ENCODE measurements around the gene OR2C1. TPM values are rescaled to one million over a fixed set of nuclear protein-coding genes. Genes with fewer than 3 reads are reported as not detected.

OR2C1 gene
- total RNA-seq, 1 donor from 2014 or later: not detected

GRCh38 chr16:3348547-3349167 is 7.0 kb upstream of the OR2C1 start:
- no peaks in the 10 kb centered on the region for H3K4me1 ChIP-seq (ENCODE audit: control insufficient read depth in 3 of 3, insufficient read depth in 3 of 3, low read length in 3 of 3)
- no peaks in the 10 kb centered on the region for H3K9me3 ChIP-seq (ENCODE audit: control insufficient read depth in 3 of 3, low read length in 3 of 3)
- no peak overlapping the region for H3K4me3 ChIP-seq (ENCODE audit: low read length in 3 of 3)
- H3K36me3 ChIP-seq (ENCODE audit: control insufficient read depth in 3 of 3, insufficient read depth in 3 of 3, low read length in 3 of 3): no peaks in the 10 kb centered on the region
- H3K27me3 ChIP-seq (ENCODE audit: control insufficient read depth in 3 of 3, insufficient read depth in 3 of 3, low read length in 3 of 3): no peaks in the 10 kb centered on the region
- no peak overlapping the region for H3K27ac ChIP-seq (ENCODE audit: low read depth, low read length)
- no peak overlapping the region for H3K9ac ChIP-seq (ENCODE audit: low read depth in 1 of 3, low read length in 3 of 3)

DNA sequence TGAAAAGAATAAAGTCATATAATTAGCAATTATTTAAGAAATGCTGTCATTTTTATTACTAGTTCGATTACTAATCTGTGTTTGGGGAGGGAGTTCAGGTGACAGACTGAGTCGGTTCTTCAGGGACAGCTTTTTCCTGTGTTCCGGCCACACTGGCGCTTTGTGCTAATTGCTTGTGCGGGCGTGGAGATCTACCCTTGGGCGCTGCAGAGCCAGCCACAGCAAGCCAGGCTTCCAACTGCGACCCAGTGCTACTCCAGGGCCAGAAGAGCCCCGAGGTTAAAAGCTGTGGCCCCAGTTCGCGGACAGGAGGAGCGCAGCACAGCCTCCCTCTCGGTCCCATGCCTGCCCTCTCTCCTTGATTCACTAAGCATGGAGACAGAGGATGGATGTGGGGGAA is 6.5 kb upstream of the OR2C1 start:
- no peaks in the 10 kb centered on the region for H3K36me3 ChIP-seq (ENCODE audit: control insufficient read depth in 3 of 3, insufficient read depth in 3 of 3, low read length in 3 of 3)
- H3K9me3 ChIP-seq (ENCODE audit: control insufficient read depth in 3 of 3, low read length in 3 of 3): no peaks in the 10 kb centered on the region
- H3K27me3 ChIP-seq (ENCODE audit: control insufficient read depth in 3 of 3, insufficient read depth in 3 of 3, low read length in 3 of 3): no peaks in the 10 kb centered on the region
- no peak overlapping the region for H3K27ac ChIP-seq (ENCODE audit: low read depth, low read length)
- H3K4me1 ChIP-seq (ENCODE audit: control insufficient read depth in 3 of 3, insufficient read depth in 3 of 3, low read length in 3 of 3): no peaks in the 10 kb centered on the region
- no peak overlapping the region for H3K9ac ChIP-seq (ENCODE audit: low read depth in 1 of 3, low read length in 3 of 3)
- no peak overlapping the region for H3K4me3 ChIP-seq (ENCODE audit: low read length in 3 of 3)

DNA sequence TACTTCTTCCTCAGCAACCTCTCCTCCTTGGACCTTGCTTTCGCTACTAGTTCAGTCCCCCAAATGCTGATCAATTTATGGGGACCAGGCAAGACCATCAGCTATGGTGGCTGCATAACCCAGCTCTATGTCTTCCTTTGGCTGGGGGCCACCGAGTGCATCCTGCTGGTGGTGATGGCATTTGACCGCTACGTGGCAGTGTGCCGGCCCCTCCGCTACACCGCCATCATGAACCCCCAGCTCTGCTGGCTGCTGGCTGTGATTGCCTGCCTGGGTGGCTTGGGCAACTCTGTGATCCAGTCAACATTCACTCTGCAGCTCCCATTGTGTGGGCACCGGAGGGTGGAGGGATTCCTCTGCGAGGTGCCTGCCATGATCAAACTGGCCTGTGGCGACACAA is 429 bp downstream of the OR2C1 start:
- Histone ChIP-seq H3K9ac (ENCODE audit: low read depth in 1 of 3, low read length in 3 of 3) (no peak overlapping the region), H3K27ac (ENCODE audit: low read depth, low read length) (no peak overlapping the region), H3K27me3 (ENCODE audit: control insufficient read depth in 3 of 3, insufficient read depth in 3 of 3, low read length in 3 of 3) (peaks cover 0 to 1% (median 0%) of the 10 kb centered on the region in 3 donors), H3K36me3 (ENCODE audit: control insufficient read depth in 3 of 3, insufficient read depth in 3 of 3, low read length in 3 of 3) (peaks cover 0 to 6% (median 0%) of the 10 kb centered on the region in 3 donors), H3K9me3 (ENCODE audit: control insufficient read depth in 3 of 3, low read length in 3 of 3) (peaks cover 0 to 8% (median 5%) of the 10 kb centered on the region in 3 donors), H3K4me1 (ENCODE audit: control insufficient read depth in 3 of 3, insufficient read depth in 3 of 3, low read length in 3 of 3) (no peaks in the 10 kb centered on the region), H3K4me3 (ENCODE audit: low read length in 3 of 3) (peak overlapping the region in 1 of 3 donors; percentile 4)

GRCh38 chr16:3358871-3359270 is 3.2 kb downstream of the OR2C1 start:
- H3K4me1 ChIP-seq (ENCODE audit: control insufficient read depth in 3 of 3, insufficient read depth in 3 of 3, low read length in 3 of 3): no peaks in the 10 kb centered on the region
- no peak overlapping the region for H3K4me3 ChIP-seq (ENCODE audit: low read length in 3 of 3)
- no peak overlapping the region for H3K27ac ChIP-seq (ENCODE audit: low read depth, low read length)
- H3K36me3 ChIP-seq (ENCODE audit: control insufficient read depth in 3 of 3, insufficient read depth in 3 of 3, low read length in 3 of 3): peaks cover 0 to 6% (median 0%) of the 10 kb centered on the region in 3 donors
- H3K27me3 ChIP-seq (ENCODE audit: control insufficient read depth in 3 of 3, insufficient read depth in 3 of 3, low read length in 3 of 3): peaks cover 0 to 2% (median 0%) of the 10 kb centered on the region in 3 donors
- H3K9ac ChIP-seq (ENCODE audit: low read depth in 1 of 3, low read length in 3 of 3): no peak overlapping the region
- peaks cover 0 to 11% (median 5%) of the 10 kb centered on the region in 3 donors for H3K9me3 ChIP-seq (ENCODE audit: control insufficient read depth in 3 of 3, low read length in 3 of 3)

DNA sequence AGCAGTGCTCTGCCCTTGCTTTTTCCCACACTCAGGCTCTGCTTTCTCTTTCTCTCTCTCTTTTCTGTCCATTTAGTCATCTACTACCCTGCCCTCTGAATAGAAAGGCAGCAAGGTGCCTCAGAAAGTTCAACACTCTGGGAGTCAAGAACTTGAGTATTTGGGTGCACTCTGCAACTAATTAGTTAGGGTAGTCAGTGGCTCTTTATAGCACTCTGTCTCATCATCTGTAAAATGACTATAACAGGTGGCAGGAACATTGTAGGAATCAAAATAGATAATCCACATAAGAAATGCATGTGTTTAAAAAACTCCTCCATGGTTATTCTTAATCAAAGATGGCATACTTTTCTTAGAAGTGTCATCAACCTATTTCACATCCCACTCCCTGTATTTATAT is 7.2 kb downstream of the OR2C1 start:
- Histone ChIP-seq H3K9me3 (ENCODE audit: control insufficient read depth in 3 of 3, low read length in 3 of 3) (peaks cover 3 to 16% (median 6%) of the 10 kb centered on the region in 3 donors), H3K27me3 (ENCODE audit: control insufficient read depth in 3 of 3, insufficient read depth in 3 of 3, low read length in 3 of 3) (peaks cover 0 to 2% (median 0%) of the 10 kb centered on the region in 3 donors), H3K4me3 (ENCODE audit: low read length in 3 of 3) (no peak overlapping the region), H3K9ac (ENCODE audit: low read depth in 1 of 3, low read length in 3 of 3) (no peak overlapping the region), H3K4me1 (ENCODE audit: control insufficient read depth in 3 of 3, insufficient read depth in 3 of 3, low read length in 3 of 3) (peaks cover 0 to 4% (median 0%) of the 10 kb centered on the region in 3 donors), H3K27ac (ENCODE audit: low read depth, low read length) (no peak overlapping the region), H3K36me3 (ENCODE audit: control insufficient read depth in 3 of 3, insufficient read depth in 3 of 3, low read length in 3 of 3) (no peaks in the 10 kb centered on the region)

DNA sequence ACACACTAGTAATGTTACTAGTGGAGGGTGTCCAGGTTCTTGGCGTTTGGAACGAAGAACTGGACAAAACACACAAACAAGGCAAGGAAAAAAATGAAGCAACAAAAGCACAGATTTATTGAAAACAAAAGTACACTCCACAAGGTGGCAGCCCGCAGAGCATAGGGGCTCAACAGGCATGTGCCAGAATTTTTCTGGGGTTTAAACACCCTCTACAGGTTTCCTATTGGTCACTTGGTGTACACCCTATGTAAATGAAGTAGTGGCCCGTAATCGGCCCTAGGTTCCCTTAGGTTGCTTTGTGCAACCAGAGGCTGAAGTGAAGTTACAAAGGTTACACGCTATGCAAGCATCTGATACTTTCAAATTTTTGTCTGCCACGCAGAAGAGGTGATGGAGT is 8.1 kb downstream of the OR2C1 start:
- Histone ChIP-seq H3K9me3 (ENCODE audit: control insufficient read depth in 3 of 3, low read length in 3 of 3) (peaks cover 3 to 16% (median 6%) of the 10 kb centered on the region in 3 donors), H3K27me3 (ENCODE audit: control insufficient read depth in 3 of 3, insufficient read depth in 3 of 3, low read length in 3 of 3) (peaks cover 0 to 2% (median 0%) of the 10 kb centered on the region in 3 donors), H3K4me1 (ENCODE audit: control insufficient read depth in 3 of 3, insufficient read depth in 3 of 3, low read length in 3 of 3) (peaks cover 0 to 4% (median 0%) of the 10 kb centered on the region in 3 donors), H3K9ac (ENCODE audit: low read depth in 1 of 3, low read length in 3 of 3) (no peak overlapping the region), H3K36me3 (ENCODE audit: control insufficient read depth in 3 of 3, insufficient read depth in 3 of 3, low read length in 3 of 3) (no peaks in the 10 kb centered on the region), H3K4me3 (ENCODE audit: low read length in 3 of 3) (no peak overlapping the region), H3K27ac (ENCODE audit: low read depth, low read length) (no peak overlapping the region)

DNA sequence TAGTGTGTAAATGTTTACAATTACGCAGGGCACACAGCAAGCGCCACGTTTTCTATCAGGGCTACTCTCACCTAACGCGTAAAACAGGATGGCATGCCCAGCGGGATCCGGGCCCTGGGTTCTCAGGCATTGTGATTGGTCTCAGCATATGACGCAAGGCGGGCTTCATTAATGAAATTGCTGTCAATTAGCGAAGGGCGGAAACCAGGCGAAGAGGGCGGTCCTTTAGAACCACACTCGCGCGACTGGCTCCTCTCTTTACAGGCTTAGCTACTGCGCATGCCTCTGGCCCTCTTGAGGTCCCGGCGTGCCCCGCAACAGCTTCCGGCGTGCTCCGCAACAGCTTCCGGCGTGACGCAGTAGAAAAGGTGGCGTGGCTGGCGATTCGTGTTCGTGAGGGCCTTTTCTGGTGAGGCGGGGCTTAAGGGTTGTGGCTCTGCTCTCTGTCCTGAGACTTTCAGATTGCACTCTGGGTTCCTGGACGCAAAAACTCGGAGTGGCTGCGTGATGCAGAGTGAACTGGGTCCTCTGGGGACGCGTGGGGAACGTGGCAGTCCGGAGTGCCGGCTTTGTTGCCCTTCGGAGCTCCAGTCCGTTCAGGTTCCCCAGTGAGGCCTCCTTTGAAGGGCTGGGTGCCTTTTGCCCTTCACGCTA is 9.2 kb downstream of the OR2C1 start:
- peaks cover 0 to 2% (median 0%) of the 10 kb centered on the region in 3 donors for H3K27me3 ChIP-seq (ENCODE audit: control insufficient read depth in 3 of 3, insufficient read depth in 3 of 3, low read length in 3 of 3)
- H3K4me1 ChIP-seq (ENCODE audit: control insufficient read depth in 3 of 3, insufficient read depth in 3 of 3, low read length in 3 of 3): peaks cover 0 to 4% (median 0%) of the 10 kb centered on the region in 3 donors
- peak overlapping the region; percentile 85 for H3K27ac ChIP-seq (ENCODE audit: low read depth, low read length)
- H3K9me3 ChIP-seq (ENCODE audit: control insufficient read depth in 3 of 3, low read length in 3 of 3): peaks cover 5 to 16% (median 6%) of the 10 kb centered on the region in 3 donors
- H3K9ac ChIP-seq (ENCODE audit: low read depth in 1 of 3, low read length in 3 of 3): peak overlapping the region; percentile 22 to 80 (median 62)
- peak overlapping the region; percentile 68 to 85 (median 82) for H3K4me3 ChIP-seq (ENCODE audit: low read length in 3 of 3)
- H3K36me3 ChIP-seq (ENCODE audit: control insufficient read depth in 3 of 3, insufficient read depth in 3 of 3, low read length in 3 of 3): no peaks in the 10 kb centered on the region

DNA sequence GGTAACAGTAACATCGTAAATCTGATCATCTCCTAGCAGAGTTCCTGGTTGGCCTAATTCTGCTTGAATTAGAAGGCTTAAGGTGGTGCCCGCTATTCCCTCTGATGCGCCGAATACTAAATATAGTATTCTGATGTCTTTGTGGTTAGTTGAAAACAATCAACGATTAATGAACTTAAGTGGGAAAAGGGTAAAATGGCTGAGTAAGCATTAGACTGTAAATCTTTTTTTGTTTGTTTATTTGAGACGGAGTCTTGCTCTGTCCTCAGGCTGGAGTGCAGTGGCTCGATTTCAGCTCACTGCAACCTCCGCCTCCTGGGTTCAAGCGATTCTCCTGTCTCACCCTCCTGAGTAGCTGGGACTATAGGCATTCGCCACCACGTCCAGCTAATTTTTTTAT is 13.4 kb downstream of the OR2C1 start:
- Histone ChIP-seq H3K36me3 (ENCODE audit: control insufficient read depth in 3 of 3, insufficient read depth in 3 of 3, low read length in 3 of 3) (no peaks in the 10 kb centered on the region), H3K4me1 (ENCODE audit: control insufficient read depth in 3 of 3, insufficient read depth in 3 of 3, low read length in 3 of 3) (peaks cover 0 to 4% (median 0%) of the 10 kb centered on the region in 3 donors), H3K27ac (ENCODE audit: low read depth, low read length) (no peak overlapping the region), H3K27me3 (ENCODE audit: control insufficient read depth in 3 of 3, insufficient read depth in 3 of 3, low read length in 3 of 3) (no peaks in the 10 kb centered on the region), H3K9me3 (ENCODE audit: control insufficient read depth in 3 of 3, low read length in 3 of 3) (peaks cover 7 to 13% (median 9%) of the 10 kb centered on the region in 3 donors), H3K4me3 (ENCODE audit: low read length in 3 of 3) (no peak overlapping the region), H3K9ac (ENCODE audit: low read depth in 1 of 3, low read length in 3 of 3) (no peak overlapping the region)

DNA sequence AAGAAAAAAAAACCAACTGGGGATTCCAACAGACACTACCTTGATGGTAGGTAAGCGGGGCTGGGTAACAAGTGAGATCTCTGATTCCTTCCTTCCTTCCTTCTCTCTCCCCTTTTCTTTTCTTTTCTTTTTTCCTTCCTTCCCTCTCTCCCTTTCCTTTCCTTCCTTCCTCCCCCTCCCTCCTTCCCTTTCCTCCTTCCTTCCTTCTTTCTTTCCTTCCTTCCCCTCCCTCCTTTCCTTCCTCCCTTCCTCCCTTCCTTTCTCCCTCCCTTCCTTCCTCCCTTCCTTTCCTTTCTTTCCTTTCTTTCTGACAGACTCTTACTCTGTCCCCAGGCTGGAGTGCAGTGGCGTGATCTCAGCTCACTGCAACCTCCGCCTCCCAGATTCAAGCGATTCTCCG is 20.0 kb downstream of the OR2C1 start:
- Histone ChIP-seq H3K36me3 (ENCODE audit: control insufficient read depth in 3 of 3, insufficient read depth in 3 of 3, low read length in 3 of 3) (peaks cover 0 to 6% (median 6%) of the 10 kb centered on the region in 3 donors), H3K4me3 (ENCODE audit: low read length in 3 of 3) (no peak overlapping the region), H3K9me3 (ENCODE audit: control insufficient read depth in 3 of 3, low read length in 3 of 3) (peaks cover 21 to 37% (median 32%) of the 10 kb centered on the region in 3 donors), H3K9ac (ENCODE audit: low read depth in 1 of 3, low read length in 3 of 3) (no peak overlapping the region), H3K27ac (ENCODE audit: low read depth, low read length) (no peak overlapping the region), H3K27me3 (ENCODE audit: control insufficient read depth in 3 of 3, insufficient read depth in 3 of 3, low read length in 3 of 3) (no peaks in the 10 kb centered on the region), H3K4me1 (ENCODE audit: control insufficient read depth in 3 of 3, insufficient read depth in 3 of 3, low read length in 3 of 3) (no peaks in the 10 kb centered on the region)

- H3K4me3 ChIP-seq (ENCODE audit: low read length in 3 of 3): peak overlapping the region in 1 of 3 donors; percentile 1
- no peak overlapping the region for H3K9ac ChIP-seq (ENCODE audit: low read depth in 1 of 3, low read length in 3 of 3)
- no peaks in the 10 kb centered on the region for H3K4me1 ChIP-seq (ENCODE audit: control insufficient read depth in 3 of 3, insufficient read depth in 3 of 3, low read length in 3 of 3)
- no peak overlapping the region for H3K27ac ChIP-seq (ENCODE audit: low read depth, low read length)
- H3K36me3 ChIP-seq (ENCODE audit: control insufficient read depth in 3 of 3, insufficient read depth in 3 of 3, low read length in 3 of 3): peaks cover 14 to 22% (median 21%) of the 10 kb centered on the region in 3 donors
- no peaks in the 10 kb centered on the region for H3K27me3 ChIP-seq (ENCODE audit: control insufficient read depth in 3 of 3, insufficient read depth in 3 of 3, low read length in 3 of 3)
- peaks cover 37 to 54% (median 49%) of the 10 kb centered on the region in 3 donors for H3K9me3 ChIP-seq (ENCODE audit: control insufficient read depth in 3 of 3, low read length in 3 of 3)
Measured at GRCh38 chr16:3377917-3378316, 22.2 kb downstream of the OR2C1 start.
